Measurements from ENCODE around the gene NEBL. TPM values are rescaled to one million over a fixed set of nuclear protein-coding genes. Genes with fewer than 3 reads are reported as not detected.
"Not testable (repeated sequence)": the region's sequence is repeated elsewhere in the genome, so short reads cannot be mapped to it uniquely, and the experiment has no call there.

The NEBL gene, protein sequence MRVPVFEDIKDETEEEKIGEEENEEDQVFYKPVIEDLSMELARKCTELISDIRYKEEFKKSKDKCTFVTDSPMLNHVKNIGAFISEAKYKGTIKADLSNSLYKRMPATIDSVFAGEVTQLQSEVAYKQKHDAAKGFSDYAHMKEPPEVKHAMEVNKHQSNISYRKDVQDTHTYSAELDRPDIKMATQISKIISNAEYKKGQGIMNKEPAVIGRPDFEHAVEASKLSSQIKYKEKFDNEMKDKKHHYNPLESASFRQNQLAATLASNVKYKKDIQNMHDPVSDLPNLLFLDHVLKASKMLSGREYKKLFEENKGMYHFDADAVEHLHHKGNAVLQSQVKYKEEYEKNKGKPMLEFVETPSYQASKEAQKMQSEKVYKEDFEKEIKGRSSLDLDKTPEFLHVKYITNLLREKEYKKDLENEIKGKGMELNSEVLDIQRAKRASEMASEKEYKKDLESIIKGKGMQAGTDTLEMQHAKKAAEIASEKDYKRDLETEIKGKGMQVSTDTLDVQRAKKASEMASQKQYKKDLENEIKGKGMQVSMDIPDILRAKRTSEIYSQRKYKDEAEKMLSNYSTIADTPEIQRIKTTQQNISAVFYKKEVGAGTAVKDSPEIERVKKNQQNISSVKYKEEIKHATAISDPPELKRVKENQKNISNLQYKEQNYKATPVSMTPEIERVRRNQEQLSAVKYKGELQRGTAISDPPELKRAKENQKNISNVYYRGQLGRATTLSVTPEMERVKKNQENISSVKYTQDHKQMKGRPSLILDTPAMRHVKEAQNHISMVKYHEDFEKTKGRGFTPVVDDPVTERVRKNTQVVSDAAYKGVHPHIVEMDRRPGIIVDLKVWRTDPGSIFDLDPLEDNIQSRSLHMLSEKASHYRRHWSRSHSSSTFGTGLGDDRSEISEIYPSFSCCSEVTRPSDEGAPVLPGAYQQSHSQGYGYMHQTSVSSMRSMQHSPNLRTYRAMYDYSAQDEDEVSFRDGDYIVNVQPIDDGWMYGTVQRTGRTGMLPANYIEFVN
- total RNA-seq (2014; rRNA removed; shearing (Covaris generic)) = 0.22 and 0.66 TPM in 2 replicates

DNA sequence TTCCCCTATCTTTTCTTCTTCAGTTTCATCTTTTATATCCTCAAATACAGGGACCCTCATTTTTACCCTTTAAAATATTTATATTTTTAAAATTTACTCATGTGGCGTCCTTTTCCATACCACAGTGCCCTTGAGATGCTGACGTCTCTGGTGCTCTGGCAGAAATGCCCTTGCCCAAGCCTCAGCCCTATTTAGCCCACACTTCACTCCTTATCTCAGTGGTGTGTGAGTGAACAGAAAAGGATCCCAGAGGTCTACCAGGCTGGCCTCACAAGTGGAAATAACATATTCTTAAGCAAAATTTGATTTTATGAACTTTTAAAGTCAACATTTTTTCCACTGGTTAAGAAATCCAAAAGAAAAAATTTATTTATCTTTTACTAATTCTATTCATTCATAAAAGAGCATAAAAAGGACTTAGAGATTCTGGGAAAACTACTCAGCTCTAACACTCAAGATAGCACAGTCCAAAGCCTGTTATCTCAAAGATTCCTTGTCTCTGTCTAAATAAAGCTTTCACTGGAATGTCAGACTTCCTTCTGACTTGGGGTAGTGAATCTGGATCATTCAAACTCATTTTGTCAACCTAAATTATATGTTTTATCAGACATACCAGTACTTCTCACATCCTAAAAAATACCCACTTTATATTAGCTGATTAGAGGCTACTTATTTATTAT is at the start of gene NEBL:
Gene NEBL (minus strand): TSS at position 166 of the 680 bp plus-strand sequence. CDS start 106 bp downstream, at position 60.
- Histone ChIP-seq H3K9me3 (replicated peaks) (no peaks in the 10 kb centered on the region), H3K4me1 (replicated peaks) (no peaks in the 10 kb centered on the region), H3K36me3 (no peaks in the 10 kb centered on the region), H3K27me3 (replicated peaks) (no peaks in the 10 kb centered on the region), H3K4me3 (no peak within 1 kb of the TSS), H3K27ac (no peak within 1 kb of the TSS)
- DNase-seq (ENCODE audit: low read depth in 1 of 2, low spot score in 2 of 2) = no peak

DNA sequence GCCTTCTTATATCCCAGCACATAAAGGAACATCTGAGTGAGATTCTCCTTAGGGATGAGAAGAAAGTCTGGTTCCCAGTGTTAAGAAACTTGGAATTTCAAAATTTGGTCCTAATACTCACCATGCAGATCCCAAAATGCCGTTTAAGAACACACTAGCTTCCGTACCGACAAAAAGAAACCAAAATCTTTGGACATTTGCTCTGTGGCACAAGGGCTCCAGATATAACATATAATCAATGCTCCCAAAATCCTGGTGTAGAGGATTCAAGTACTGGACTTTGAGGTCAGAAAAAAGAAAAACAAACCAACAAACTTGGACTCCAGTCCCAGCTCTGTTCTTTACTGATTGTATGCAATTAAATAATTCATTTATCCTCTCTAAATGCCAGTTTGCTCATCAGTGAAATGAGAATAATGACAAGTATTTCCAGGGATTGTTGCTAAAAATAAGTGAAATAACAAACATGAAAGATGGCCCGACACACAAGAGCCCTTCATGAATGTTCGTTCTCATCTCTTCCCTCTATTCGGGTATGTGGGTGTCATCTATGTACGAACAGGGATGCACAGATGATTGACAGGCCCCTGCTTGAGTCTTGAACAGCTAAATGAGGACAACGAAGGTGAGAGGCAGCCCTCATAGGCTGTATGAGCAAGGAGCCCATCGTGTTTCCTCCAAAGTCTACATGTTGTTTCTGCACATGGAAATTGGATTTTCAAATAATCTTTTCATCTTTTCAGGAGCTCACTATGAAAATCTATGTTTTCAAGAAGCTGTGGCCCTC is 48.6 kb upstream of the NEBL start:
- Histone ChIP-seq H3K9me3 (replicated peaks) (no peaks in the 10 kb centered on the region), H3K4me1 (replicated peaks) (no peaks in the 10 kb centered on the region), H3K27me3 (replicated peaks) (no peaks in the 10 kb centered on the region; the same call in 1 of the 2 replicates), H3K27ac (no peak overlapping the region), H3K36me3 (no peaks in the 10 kb centered on the region), H3K4me3 (no peak overlapping the region)
- DNase-seq (ENCODE audit: low read depth in 1 of 2, low spot score in 2 of 2) = no peak

DNA sequence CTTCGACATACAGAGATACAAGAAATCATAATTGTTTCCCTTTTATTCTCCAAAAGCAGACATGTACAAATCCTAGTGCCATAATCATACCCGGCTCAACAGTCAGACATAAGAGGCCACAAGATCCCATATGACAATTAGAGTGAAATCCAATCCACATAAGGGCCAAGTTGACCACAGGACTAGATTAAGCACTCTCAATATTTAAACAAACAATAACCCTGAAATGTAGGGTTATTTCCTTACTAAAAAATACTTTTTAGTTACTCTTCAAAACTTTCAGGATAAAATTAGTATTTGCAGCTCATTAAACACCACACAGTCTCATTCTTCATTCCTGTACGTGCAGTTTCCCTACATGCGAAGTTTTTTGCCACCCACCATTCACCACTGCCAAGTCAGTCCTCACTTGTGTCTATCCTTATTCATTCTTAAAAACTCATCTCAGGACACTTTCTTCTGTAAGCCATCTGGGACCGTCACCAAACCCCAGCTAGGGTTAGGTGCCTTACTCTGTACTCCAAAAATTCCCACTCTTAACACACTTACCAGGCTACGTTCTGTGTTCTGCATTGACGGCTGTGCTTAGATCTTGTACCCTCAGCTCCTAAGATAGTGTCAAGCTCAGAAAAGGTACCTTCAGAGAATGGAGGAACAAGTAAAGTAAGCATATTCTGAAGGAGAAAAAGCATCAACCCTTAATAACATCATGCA is 47.8 kb upstream of the NEBL start:
- Histone ChIP-seq H3K27ac (no peak overlapping the region), H3K4me3 (no peak overlapping the region), H3K27me3 (replicated peaks) (no peaks in the 10 kb centered on the region; the same call in 1 of the 2 replicates), H3K4me1 (replicated peaks) (no peaks in the 10 kb centered on the region), H3K9me3 (replicated peaks) (no peaks in the 10 kb centered on the region), H3K36me3 (no peaks in the 10 kb centered on the region)
- no peak for DNase-seq (ENCODE audit: low read depth in 1 of 2, low spot score in 2 of 2)

DNA sequence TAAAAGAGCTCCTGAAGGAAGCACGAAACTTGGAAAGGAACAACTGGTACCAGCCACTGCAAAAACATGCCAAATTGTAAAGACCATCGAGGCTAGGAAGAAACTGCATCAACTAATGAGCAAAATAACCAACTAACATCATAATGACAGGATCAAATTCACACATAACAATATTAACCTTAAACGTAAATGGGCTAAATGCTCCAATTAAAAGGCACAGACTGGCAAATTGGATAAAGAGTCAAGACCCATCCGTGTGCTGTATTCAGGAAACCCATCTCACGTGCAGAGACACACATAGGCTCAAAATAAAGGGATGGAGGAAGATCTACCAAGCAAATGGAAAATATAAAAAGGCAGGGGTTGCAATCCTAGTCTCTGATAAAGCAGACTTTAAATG is 42.3 kb upstream of the NEBL start:
- H3K4me3 ChIP-seq; H3K27ac ChIP-seq; H3K36me3 ChIP-seq; H3K4me1 ChIP-seq (replicated peaks); H3K9me3 ChIP-seq (replicated peaks); DNase-seq (ENCODE audit: low read depth in 1 of 2, low spot score in 2 of 2); H3K27me3 ChIP-seq (replicated peaks): not testable (repeated sequence)

DNA sequence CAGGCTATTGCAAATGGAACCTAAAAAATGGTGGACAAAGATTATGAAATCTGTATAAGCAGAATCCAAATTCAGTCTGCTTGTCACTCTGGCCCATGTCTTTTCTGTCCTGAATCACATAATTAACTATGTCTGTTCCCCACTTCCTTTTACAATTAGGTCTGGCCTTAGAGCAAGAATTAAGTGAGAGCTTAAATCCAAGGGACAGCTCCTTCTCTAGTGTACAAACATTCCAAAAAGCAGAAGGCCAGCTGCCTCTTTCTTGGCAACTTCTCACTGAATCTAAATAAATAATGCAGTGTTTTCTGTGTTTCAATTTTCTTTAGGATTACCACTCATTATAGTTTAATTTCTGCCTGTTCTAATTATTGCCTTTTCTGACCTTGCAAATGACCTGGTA is 39.3 kb upstream of the NEBL start:
- Histone ChIP-seq H3K4me1 (replicated peaks) (no peaks in the 10 kb centered on the region), H3K4me3 (no peak overlapping the region), H3K36me3 (no peaks in the 10 kb centered on the region), H3K27me3 (replicated peaks) (no peaks in the 10 kb centered on the region), H3K9me3 (replicated peaks) (no peaks in the 10 kb centered on the region), H3K27ac (no peak overlapping the region)
- DNase-seq (ENCODE audit: low read depth in 1 of 2, low spot score in 2 of 2) = no peak

DNA sequence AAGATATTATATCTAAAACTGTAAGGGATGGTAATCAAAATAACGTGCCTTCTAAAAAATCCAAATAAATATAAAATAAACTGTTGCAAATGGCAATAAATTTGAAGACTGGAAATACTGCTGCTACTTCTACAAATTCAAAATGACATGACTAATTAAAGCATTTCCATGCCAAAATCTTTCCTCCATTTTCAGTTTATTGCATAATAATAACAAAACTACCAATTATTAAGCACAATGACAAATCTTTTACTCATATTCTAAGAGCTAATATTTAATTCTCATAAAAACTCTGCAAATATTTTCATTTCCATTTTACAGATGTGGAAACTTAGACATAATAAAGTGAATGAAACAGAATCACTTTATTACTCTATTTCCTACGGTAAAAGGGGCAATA is 38.8 kb upstream of the NEBL start:
- no peaks in the 10 kb centered on the region for H3K36me3 ChIP-seq
- no peak overlapping the region for H3K27ac ChIP-seq
- no peaks in the 10 kb centered on the region for H3K27me3 ChIP-seq (replicated peaks)
- DNase-seq (ENCODE audit: low read depth in 1 of 2, low spot score in 2 of 2) = no peak
- H3K9me3 ChIP-seq (replicated peaks) = no peaks in the 10 kb centered on the region
- H3K4me3 ChIP-seq = no peak overlapping the region
- no peaks in the 10 kb centered on the region for H3K4me1 ChIP-seq (replicated peaks)

DNA sequence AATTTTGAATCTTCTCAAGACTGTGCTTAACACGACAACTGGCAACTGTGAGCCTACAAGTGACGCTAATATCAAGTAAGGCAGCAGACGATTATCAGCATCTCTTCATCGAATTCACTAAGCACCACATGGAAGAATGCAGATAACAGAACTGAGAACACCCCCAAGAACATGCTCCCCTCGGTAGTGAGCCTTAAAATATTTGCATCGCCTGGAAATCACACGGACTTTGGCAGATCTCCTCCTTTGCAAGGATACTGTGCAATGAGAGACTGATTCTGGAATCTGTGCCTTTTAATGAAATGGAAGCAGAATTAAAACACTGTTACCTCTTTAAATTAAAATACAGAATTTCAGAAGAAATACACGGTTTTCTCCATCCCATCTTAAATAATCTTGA is 38.2 kb upstream of the NEBL start:
- Histone ChIP-seq H3K27me3 (replicated peaks) (no peaks in the 10 kb centered on the region), H3K27ac (no peak overlapping the region)

DNA sequence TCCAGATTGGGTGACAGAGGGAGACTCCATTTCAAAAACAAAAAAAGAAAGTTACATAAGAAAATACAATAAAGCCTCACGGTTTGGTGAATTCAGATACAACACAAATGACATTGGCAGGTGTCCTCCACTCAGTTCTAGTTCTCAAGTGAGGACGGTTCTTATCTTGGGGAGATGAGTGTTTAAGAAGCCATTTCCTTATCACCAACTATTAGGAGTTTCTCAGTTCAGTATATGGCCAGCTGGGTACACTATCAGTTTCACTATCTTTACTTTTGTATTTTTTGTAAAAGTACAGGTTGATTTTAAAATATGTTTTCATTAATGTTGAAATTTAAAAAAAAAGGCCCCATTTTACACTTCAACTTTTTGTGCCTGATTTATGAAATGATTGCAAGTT is 36.6 kb upstream of the NEBL start:
- Histone ChIP-seq H3K9me3 (replicated peaks) (no peaks in the 10 kb centered on the region), H3K4me3 (no peak overlapping the region), H3K36me3 (no peaks in the 10 kb centered on the region), H3K27me3 (replicated peaks) (no peaks in the 10 kb centered on the region), H3K27ac (no peak overlapping the region), H3K4me1 (replicated peaks) (no peaks in the 10 kb centered on the region)
- no peak for DNase-seq (ENCODE audit: low read depth in 1 of 2, low spot score in 2 of 2)

More for the DNA sequence above, 38.2 kb upstream of the NEBL start:
- no peaks in the 10 kb centered on the region for H3K36me3 ChIP-seq
- no peak for DNase-seq (ENCODE audit: low read depth in 1 of 2, low spot score in 2 of 2)
- H3K4me3 ChIP-seq = no peak overlapping the region
- H3K4me1 ChIP-seq (replicated peaks) = no peaks in the 10 kb centered on the region
- H3K9me3 ChIP-seq (replicated peaks) = no peaks in the 10 kb centered on the region

DNA sequence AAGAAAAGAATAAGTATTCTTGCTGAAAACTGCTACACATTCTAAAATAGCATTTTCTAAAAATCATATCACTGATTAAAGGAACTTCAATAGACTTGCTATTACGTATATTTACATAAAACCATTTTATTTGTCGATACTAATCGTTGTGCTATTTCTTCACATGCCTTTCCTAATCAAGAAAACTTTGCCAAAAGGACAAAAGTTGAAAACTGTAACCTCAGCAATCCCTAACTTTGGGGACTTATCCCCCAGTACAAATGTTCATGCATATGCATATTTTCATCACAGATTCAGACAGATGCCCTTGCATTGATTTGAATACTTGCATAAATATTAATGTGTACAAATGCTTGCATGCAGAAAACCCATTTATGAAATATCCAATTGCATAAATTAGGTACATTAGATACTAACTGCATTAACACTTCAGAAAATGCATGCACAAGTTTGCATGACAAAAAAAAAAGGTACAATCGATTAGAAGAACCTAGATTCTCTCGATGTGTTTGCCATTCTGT is 35.6 kb upstream of the NEBL start:
- no peak for DNase-seq (ENCODE audit: low read depth in 1 of 2, low spot score in 2 of 2)
- Histone ChIP-seq H3K36me3 (no peaks in the 10 kb centered on the region), H3K9me3 (replicated peaks) (no peaks in the 10 kb centered on the region), H3K4me3 (no peak overlapping the region), H3K27ac (no peak overlapping the region), H3K27me3 (replicated peaks) (no peaks in the 10 kb centered on the region), H3K4me1 (replicated peaks) (no peaks in the 10 kb centered on the region)

DNA sequence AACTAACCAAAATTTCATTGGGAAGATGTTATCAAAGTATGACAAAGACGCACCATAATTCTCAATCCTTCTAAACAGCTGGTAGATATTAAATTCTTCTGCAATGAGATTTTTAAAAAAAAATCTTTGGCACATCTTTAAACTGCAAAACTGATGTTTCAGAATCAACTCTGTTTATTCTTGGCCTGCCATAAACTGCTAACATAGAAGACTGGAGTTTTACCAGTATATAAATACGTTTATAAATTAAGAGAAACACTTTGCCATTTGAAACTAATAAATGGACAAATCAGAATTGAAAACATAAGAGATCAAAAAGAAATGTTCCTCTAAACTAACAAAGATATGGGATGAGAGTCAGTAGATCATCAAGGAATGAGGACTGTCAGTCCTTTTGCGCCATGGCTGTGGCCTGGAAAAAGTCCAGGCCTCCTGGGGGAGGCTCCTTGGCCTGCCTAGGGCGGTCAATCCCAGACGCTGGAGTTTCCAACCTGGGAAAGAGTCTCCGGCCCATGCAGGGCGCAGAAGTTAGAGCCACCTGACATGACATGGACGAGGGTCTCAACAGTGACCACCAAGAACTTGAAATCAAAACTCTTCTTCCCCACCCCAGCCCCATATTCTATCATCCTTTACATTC is 34.2 kb upstream of the NEBL start:
- no peaks in the 10 kb centered on the region for H3K9me3 ChIP-seq (replicated peaks)
- H3K4me3 ChIP-seq = no peak overlapping the region
- H3K27me3 ChIP-seq (replicated peaks) = no peaks in the 10 kb centered on the region
- H3K4me1 ChIP-seq (replicated peaks) = no peaks in the 10 kb centered on the region
- H3K27ac ChIP-seq = no peak overlapping the region
- no peaks in the 10 kb centered on the region for H3K36me3 ChIP-seq
- DNase-seq (ENCODE audit: low read depth in 1 of 2, low spot score in 2 of 2) = no peak

DNA sequence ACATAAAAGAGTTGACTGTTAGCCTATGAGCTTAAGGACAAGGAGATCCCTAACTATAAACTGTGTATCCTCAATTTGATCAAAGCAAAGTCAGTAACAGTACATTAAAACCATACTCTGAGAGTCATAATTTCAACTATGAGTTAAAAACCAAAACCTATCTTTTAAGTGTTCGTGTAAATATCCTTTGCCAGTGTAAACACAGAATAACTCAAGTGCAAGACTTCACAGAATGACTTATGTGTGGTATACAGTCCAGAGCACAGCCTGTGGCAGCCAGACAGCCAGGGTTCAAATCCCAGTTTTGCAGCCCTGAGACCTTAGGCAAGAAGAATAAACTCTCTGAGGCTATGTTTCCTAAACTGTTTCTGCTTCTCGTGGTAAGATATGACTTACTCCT is 30.3 kb upstream of the NEBL start:
- Histone ChIP-seq H3K36me3 (no peaks in the 10 kb centered on the region), H3K27ac (no peak overlapping the region), H3K27me3 (replicated peaks) (peaks cover 4% of the 10 kb centered on the region; the same call in 1 of the 2 replicates), H3K4me3 (no peak overlapping the region), H3K9me3 (replicated peaks) (no peaks in the 10 kb centered on the region), H3K4me1 (replicated peaks) (no peaks in the 10 kb centered on the region)
- DNase-seq (ENCODE audit: low read depth in 1 of 2, low spot score in 2 of 2) = no peak

DNA sequence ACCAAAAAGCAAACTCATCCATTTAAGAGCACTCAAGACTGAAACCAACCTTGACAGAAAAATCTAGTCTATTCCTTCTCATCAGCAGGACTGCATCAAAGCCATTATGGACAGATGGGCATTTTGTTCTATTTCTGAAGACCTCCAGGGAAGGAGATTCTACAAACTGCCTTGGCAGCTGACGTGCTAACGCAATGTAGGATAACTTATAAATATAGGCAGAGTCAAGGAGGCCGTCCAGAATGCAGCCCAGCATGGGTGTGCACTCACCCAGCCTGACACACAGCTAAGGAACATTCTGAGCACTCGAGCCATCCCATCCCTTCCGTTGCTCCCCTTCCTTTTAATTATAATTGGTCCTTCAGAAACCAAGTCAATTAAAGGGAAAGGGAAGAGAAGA is 25.3 kb upstream of the NEBL start:
- no peak overlapping the region for H3K4me3 ChIP-seq
- no peak overlapping the region for H3K27ac ChIP-seq
- H3K36me3 ChIP-seq = no peaks in the 10 kb centered on the region
- no peaks in the 10 kb centered on the region for H3K9me3 ChIP-seq (replicated peaks)
- no peak for DNase-seq (ENCODE audit: low read depth in 1 of 2, low spot score in 2 of 2)
- peaks cover 7% of the 10 kb centered on the region; the same call in 1 of the 2 replicates for H3K27me3 ChIP-seq (replicated peaks)
- no peaks in the 10 kb centered on the region for H3K4me1 ChIP-seq (replicated peaks)
